Vagina (tissue), 2 donors: Measurements from ENCODE around the gene OTOP1.

Source experiments
- CTCF ChIP-seq, 3 experiments: fragments of 450-650 bp in 2 of 3; fragments of 200-600 bp in 1 of 3; sonication (generic) in 1 of 3; IDR thresholded peaks; one replicate each; pipeline ENCODE4 v1.5.1; 2017 to 2019; ENCODE audit warnings: antibody characterized with exemption in 3 of 3, mild to moderate bottlenecking in 2 of 3, moderate library complexity in 2 of 3
- POLR2A ChIP-seq, 2 donors: fragments of 450-650 bp; IDR thresholded peaks; one replicate each; pipeline ENCODE4 v1.6.1; 2017; ENCODE audit warnings: antibody characterized with exemption in 2 of 2, mild to moderate bottlenecking in 2 of 2, moderate library complexity in 2 of 2

- TF ChIP-seq CTCF (IDR thresholded peaks at IDR 0.05) (no peak), POLR2A (IDR thresholded peaks at IDR 0.05) (no peak)
Measured at GRCh38 chr4:4274226-4274625, 47.5 kb upstream of the OTOP1 start.
